Subcutaneous adipose tissue (tissue), 4 donors: ENCODE measurements around the gene CIBAR2. TPM values are rescaled to one million over a fixed set of nuclear protein-coding genes. Genes with fewer than 3 reads are reported as not detected.

Experiments
- CTCF ChIP-seq: fragments of 450-650 bp; IDR thresholded peaks from one replicate; pipeline ENCODE4 v1.5.1; 2016; ENCODE audit warnings: low read depth, mild to moderate bottlenecking, control low read depth, antibody characterized with exemption, moderate library complexity
- total RNA-seq, 4 donors: library from RNA; depleted of rRNA; stranded (reverse); fragments of >200 nt; gene quantifications; one replicate each; pipeline ENCODE4 v1.1.0, GENCODE V29; 2016

Gene CIBAR2
- total RNA-seq, 4 donors from 2014 or later: not detected

- TF ChIP-seq CTCF: no peak
Observed at GRCh38 chr16:85083051-85083639, 29.1 kb downstream of the CIBAR2 start.

GRCh38 chr16:85082173-85083050, 29.9 kb downstream of the CIBAR2 start:
- TF ChIP-seq CTCF: no peak

- TF ChIP-seq CTCF: no peak
Observed at GRCh38 chr16:85081765-85082164, 30.5 kb downstream of the CIBAR2 start.

GRCh38 chr16:85081038-85081437, 31.2 kb downstream of the CIBAR2 start:
- TF ChIP-seq CTCF: no peak

- TF ChIP-seq CTCF: no peak
Observed at GRCh38 chr16:85079785-85080570, 32.3 kb downstream of the CIBAR2 start.

- no peak for TF ChIP-seq CTCF
Observed at GRCh38 chr16:85078952-85079351, 33.3 kb downstream of the CIBAR2 start.

- no peak for TF ChIP-seq CTCF
Observed at GRCh38 chr16:85078226-85078625, 34.0 kb downstream of the CIBAR2 start.
